ENCODE measurements around the gene E2F6. TPM values are rescaled to one million over a fixed set of nuclear protein-coding genes. Genes with fewer than 3 reads are reported as not detected.

E2F6 gene
- total and polyA plus RNA-seq, 2 experiments from 2014 or later = 11.5 to 15.3 TPM

- Histone ChIP-seq H3K4me2 (ENCODE audit: unreplicated experiment) (no peak overlapping the region), H3K9me2 (ENCODE audit: insufficient read depth) (no peaks in the 10 kb centered on the region), H3K4me1 (ENCODE audit: insufficient read depth) (no peaks in the 10 kb centered on the region), H3F3A (ENCODE audit: insufficient read depth) (no peaks in the 10 kb centered on the region), H4K20me1 (ENCODE audit: insufficient read depth) (0 out of 2 replicates have a peak, but pooled peaks cover 3% of the 10 kb centered on the region), H3K9me3 (ENCODE audit: low read depth) (no peaks in the 10 kb centered on the region), H3K27ac (no peak overlapping the region), H2AFZ (no peak overlapping the region), H3K9ac (no peak overlapping the region), H3K36me3 (ENCODE audit: low read depth) (peaks cover 16% of the 10 kb centered on the region; the same call in 1 of the 2 replicates), H3K79me2 (ENCODE audit: insufficient read depth) (peaks cover 87% of the 10 kb centered on the region), H3K4me3 (no peak overlapping the region), H3K27me3 (replicated peaks; ENCODE audit: insufficient read depth) (no peaks in the 10 kb centered on the region)
- TF ChIP-seq EZH2 (IDR thresholded peaks at IDR 0.05; ENCODE audit: insufficient read depth, poor library complexity, severe bottlenecking) = no peak
- no peak for TF ChIP-seq EZH2phosphoT487 (IDR thresholded peaks at IDR 0.05; ENCODE audit: insufficient read depth, low read depth)
- DNase-seq = no peak
- 67 to 76% methylated on average over 3 of the region's 3 CpGs for WGBS, 2 experiments (ENCODE audit: low coverage in 1 of 2, low lambda C conversion rate in 2 of 2, missing lambda C conversion rate in 2 of 2)
- in situ Hi-C loops (cut with MboI) = no loop called here
Measured at GRCh38 chr2:11456251-11456650, 9.7 kb downstream of the E2F6 start.

- TF ChIP-seq EZH2phosphoT487 (IDR thresholded peaks at IDR 0.05; ENCODE audit: insufficient read depth, low read depth) (no peak), EZH2 (IDR thresholded peaks at IDR 0.05; ENCODE audit: insufficient read depth, poor library complexity, severe bottlenecking) (no peak)
- in situ Hi-C loops (cut with MboI) = no loop called here
- Histone ChIP-seq H2AFZ (no peak overlapping the region), H3K79me2 (ENCODE audit: insufficient read depth) (peaks cover 73% of the 10 kb centered on the region), H3K9ac (no peak overlapping the region), H3K4me1 (ENCODE audit: insufficient read depth) (no peaks in the 10 kb centered on the region), H3K9me2 (ENCODE audit: insufficient read depth) (no peaks in the 10 kb centered on the region), H3K27ac (no peak overlapping the region), H3K4me3 (no peak overlapping the region), H4K20me1 (ENCODE audit: insufficient read depth) (no peaks in the 10 kb centered on the region), H3K4me2 (ENCODE audit: unreplicated experiment) (no peak overlapping the region), H3K27me3 (replicated peaks; ENCODE audit: insufficient read depth) (no peaks in the 10 kb centered on the region), H3K9me3 (ENCODE audit: low read depth) (no peaks in the 10 kb centered on the region), H3F3A (ENCODE audit: insufficient read depth) (0 out of 2 replicates have a peak, but pooled peaks cover 3% of the 10 kb centered on the region), H3K36me3 (ENCODE audit: low read depth) (peaks cover 23% of the 10 kb centered on the region; the same call in 1 of the 2 replicates)
- DNase-seq = no peak
- WGBS, 2 experiments (ENCODE audit: low coverage in 1 of 2, low lambda C conversion rate in 2 of 2, missing lambda C conversion rate in 2 of 2) = 91% methylated on average over 6 of the region's 6 CpGs
Measured at GRCh38 chr2:11454824-11455223, 11.1 kb downstream of the E2F6 start.

- TF ChIP-seq EZH2 (IDR thresholded peaks at IDR 0.05; ENCODE audit: insufficient read depth, poor library complexity, severe bottlenecking) (no peak), EZH2phosphoT487 (IDR thresholded peaks at IDR 0.05; ENCODE audit: insufficient read depth, low read depth) (no peak)
- no peak for DNase-seq
- Histone ChIP-seq H4K20me1 (ENCODE audit: insufficient read depth) (no peaks in the 10 kb centered on the region), H3K4me1 (ENCODE audit: insufficient read depth) (no peaks in the 10 kb centered on the region), H3K9ac (no peak overlapping the region), H3K36me3 (ENCODE audit: low read depth) (peaks cover 47% of the 10 kb centered on the region; the same call in 1 of the 2 replicates), H2AFZ (no peak overlapping the region), H3K9me2 (ENCODE audit: insufficient read depth) (no peaks in the 10 kb centered on the region), H3K4me3 (no peak overlapping the region), H3K4me2 (ENCODE audit: unreplicated experiment) (no peak overlapping the region), H3K27me3 (replicated peaks; ENCODE audit: insufficient read depth) (no peaks in the 10 kb centered on the region), H3K79me2 (ENCODE audit: insufficient read depth) (peaks cover 33% of the 10 kb centered on the region), H3K27ac (no peak overlapping the region), H3K9me3 (ENCODE audit: low read depth) (no peaks in the 10 kb centered on the region), H3F3A (ENCODE audit: insufficient read depth) (peaks cover 19% of the 10 kb centered on the region)
- in situ Hi-C loops (cut with MboI) = no loop called here
- WGBS, 2 experiments (ENCODE audit: low coverage in 1 of 2, low lambda C conversion rate in 2 of 2, missing lambda C conversion rate in 2 of 2) = 97 to 100% methylated on average over 2 of the region's 2 CpGs
Measured at GRCh38 chr2:11450791-11451190, 15.2 kb downstream of the E2F6 start.

GRCh38 chr2:11446733-11447248 lies 19.2 kb downstream of the E2F6 start:
- no peak overlapping the region for H2AFZ ChIP-seq
- H3K9me2 ChIP-seq (ENCODE audit: insufficient read depth) = no peaks in the 10 kb centered on the region
- no peaks in the 10 kb centered on the region for H3K27me3 ChIP-seq (replicated peaks; ENCODE audit: insufficient read depth)
- no peaks in the 10 kb centered on the region for H3K4me1 ChIP-seq (ENCODE audit: insufficient read depth)
- no peak overlapping the region for H3K4me3 ChIP-seq
- no peaks in the 10 kb centered on the region for H4K20me1 ChIP-seq (ENCODE audit: insufficient read depth)
- DNase-seq = peak; percentile 74
- TF ChIP-seq EZH2phosphoT487 (IDR thresholded peaks at IDR 0.05; ENCODE audit: insufficient read depth, low read depth) (no peak), EZH2 (IDR thresholded peaks at IDR 0.05; ENCODE audit: insufficient read depth, poor library complexity, severe bottlenecking) (no peak)
- no peak overlapping the region for H3K9ac ChIP-seq
- H3K27ac ChIP-seq = no peak overlapping the region
- 40 to 47% methylated on average over 14 of the region's 14 CpGs for WGBS, 2 experiments (ENCODE audit: low coverage in 1 of 2, low lambda C conversion rate in 2 of 2, missing lambda C conversion rate in 2 of 2)
- H3K4me2 ChIP-seq (ENCODE audit: unreplicated experiment) = no peak overlapping the region
- no peaks in the 10 kb centered on the region for H3K9me3 ChIP-seq (ENCODE audit: low read depth)
- in situ Hi-C loops (cut with MboI) = loop anchor here (10.0 to 25.0 kb wide), 2 partner anchors 312 to 609 kb away; a partner anchor contains a TSS
- no peaks in the 10 kb centered on the region for H3K79me2 ChIP-seq (ENCODE audit: insufficient read depth)
- peaks cover 31% of the 10 kb centered on the region; the same call in 1 of the 2 replicates for H3K36me3 ChIP-seq (ENCODE audit: low read depth)
- peaks cover 19% of the 10 kb centered on the region for H3F3A ChIP-seq (ENCODE audit: insufficient read depth)
